Mesothelial cell of epicardium (in vitro differentiated cells): ENCODE results near the gene TSNAXIP1. TPM values are rescaled to one million over a fixed set of nuclear protein-coding genes. Genes with fewer than 3 reads are reported as not detected.

Experiments used
- DNase-seq, 2 experiments: peaks; one replicate each; pipeline ENCODE4 v3.0.0; 2021; ENCODE audit warnings: low spot score in 2 of 2; ENCODE audit not compliant: unreplicated experiment in 2 of 2
- H3K27ac Mint-ChIP-seq: 2 replicates; pipeline ENCODE4 v1.8.0; 2021; ENCODE audit warnings: mixed read lengths
- H3K27me3 Mint-ChIP-seq: 2 replicates; pipeline ENCODE4 v1.8.0; 2021; ENCODE audit warnings: low read depth, mixed read lengths
- H3K36me3 Mint-ChIP-seq: 2 replicates; pipeline ENCODE4 v1.8.0; 2021; ENCODE audit warnings: mixed read lengths
- H3K4me1 Mint-ChIP-seq: 2 replicates; pipeline ENCODE4 v1.8.0; 2021; ENCODE audit warnings: mixed read lengths
- H3K4me3 Mint-ChIP-seq: 2 replicates; pipeline ENCODE4 v1.8.0; 2021; ENCODE audit warnings: mild to moderate bottlenecking, moderate library complexity, mixed read lengths
- H3K9me3 Mint-ChIP-seq: 2 replicates; pipeline ENCODE4 v1.8.0; 2021; ENCODE audit warnings: mixed read lengths
- total RNA-seq: library from RNA; stranded (reverse); gene quantifications from 3 replicates; pipeline ENCODE4 v1.2.1, GENCODE V29; 2021
- TF ChIP-seq, protein P1 (sequence below): fragments of 200-600 bp; sonication (generic); IDR thresholded peaks from one replicate; pipeline ENCODE4 v1.5.0; 2021; ENCODE audit warnings: antibody characterized with exemption; ENCODE audit not compliant: unreplicated experiment

TSNAXIP1 gene
- total RNA-seq, 1 donor from 2014 or later = 4.8 TPM

DNA sequence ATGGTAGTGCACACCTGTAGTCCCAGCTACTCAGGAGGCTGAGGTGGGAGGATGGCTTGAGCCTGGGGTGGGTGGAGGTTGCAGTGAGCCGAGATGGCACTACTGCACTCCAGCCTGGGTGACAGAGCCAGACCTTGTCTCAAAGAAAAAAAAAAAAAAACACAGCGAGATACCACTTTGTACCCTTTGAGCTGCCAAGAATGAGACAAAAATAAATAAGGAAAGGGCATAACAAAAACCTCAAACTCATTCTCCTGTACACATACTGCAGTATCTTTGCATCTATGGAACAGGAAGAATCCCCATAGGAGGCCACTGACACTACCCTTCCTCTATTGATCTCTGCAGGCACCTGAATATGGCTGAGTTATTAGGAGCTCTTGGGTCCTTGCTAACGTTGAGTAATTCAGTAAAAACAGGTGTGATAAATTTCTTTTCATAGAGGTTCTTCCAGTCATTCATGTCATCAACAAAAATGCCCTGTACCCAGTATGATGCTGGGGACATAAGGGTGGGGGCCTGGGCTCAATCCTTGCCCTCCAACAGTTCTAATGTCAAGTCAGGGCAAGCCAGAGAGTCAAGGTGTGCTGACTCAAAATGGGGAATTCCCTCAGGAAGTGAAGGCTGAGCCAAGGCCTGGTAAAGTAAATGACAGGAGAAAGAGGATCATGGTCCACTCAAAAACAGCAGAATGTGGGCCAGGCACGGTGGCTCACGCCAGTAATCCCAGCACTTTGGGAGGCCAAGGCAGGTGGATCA is 27.3 kb upstream of the TSNAXIP1 start:
- Mint-ChIP-seq H3K4me3 (no peak overlapping the region), H3K27me3 (no peaks in the 10 kb centered on the region), H3K9me3 (no peaks in the 10 kb centered on the region), H3K36me3 (peaks cover 13% of the 10 kb centered on the region), H3K4me1 (no peaks in the 10 kb centered on the region), H3K27ac (no peak overlapping the region)
- DNase-seq = no peak
- TF ChIP-seq, protein P1, sequence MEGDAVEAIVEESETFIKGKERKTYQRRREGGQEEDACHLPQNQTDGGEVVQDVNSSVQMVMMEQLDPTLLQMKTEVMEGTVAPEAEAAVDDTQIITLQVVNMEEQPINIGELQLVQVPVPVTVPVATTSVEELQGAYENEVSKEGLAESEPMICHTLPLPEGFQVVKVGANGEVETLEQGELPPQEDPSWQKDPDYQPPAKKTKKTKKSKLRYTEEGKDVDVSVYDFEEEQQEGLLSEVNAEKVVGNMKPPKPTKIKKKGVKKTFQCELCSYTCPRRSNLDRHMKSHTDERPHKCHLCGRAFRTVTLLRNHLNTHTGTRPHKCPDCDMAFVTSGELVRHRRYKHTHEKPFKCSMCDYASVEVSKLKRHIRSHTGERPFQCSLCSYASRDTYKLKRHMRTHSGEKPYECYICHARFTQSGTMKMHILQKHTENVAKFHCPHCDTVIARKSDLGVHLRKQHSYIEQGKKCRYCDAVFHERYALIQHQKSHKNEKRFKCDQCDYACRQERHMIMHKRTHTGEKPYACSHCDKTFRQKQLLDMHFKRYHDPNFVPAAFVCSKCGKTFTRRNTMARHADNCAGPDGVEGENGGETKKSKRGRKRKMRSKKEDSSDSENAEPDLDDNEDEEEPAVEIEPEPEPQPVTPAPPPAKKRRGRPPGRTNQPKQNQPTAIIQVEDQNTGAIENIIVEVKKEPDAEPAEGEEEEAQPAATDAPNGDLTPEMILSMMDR = no peak

DNA sequence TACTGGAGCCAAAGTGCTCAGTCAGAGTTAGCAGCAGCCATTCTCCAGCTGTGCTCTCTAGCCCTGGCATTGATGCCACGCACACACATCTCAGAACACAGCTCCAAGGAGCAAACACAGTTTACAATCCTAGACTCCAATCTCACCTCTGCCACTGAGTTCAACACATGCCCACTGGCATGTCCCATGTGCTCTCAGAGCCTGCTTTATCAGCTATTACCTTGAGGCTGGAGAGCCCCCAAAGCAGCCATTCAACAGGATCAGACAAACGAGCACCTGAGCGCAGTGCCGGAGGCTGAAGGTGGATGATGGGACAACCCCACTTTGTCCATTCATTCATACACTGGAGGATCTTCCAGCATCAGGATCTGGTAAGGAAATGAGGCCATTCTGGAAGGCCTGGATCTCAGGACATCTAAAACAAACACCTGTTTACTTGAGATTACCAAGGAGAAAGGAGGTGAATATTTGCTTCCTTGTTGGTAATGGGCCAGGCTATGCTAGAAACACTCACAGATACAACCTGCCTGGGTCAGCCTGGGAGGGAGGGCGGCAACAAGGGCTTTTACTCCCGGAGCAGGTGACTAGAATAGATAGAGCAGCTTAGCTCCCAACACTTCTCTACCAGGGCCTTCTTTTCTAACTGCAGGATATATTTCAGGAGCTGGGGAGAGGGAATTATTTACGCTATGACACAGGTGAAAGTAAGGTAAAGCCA is 25.7 kb upstream of the TSNAXIP1 start:
- Mint-ChIP-seq H3K4me3 (no peak overlapping the region), H3K4me1 (no peaks in the 10 kb centered on the region), H3K27ac (no peak overlapping the region), H3K9me3 (no peaks in the 10 kb centered on the region), H3K27me3 (no peaks in the 10 kb centered on the region), H3K36me3 (peaks cover 6% of the 10 kb centered on the region)
- TF ChIP-seq, protein P1 = no peak
- no peak for DNase-seq

DNA sequence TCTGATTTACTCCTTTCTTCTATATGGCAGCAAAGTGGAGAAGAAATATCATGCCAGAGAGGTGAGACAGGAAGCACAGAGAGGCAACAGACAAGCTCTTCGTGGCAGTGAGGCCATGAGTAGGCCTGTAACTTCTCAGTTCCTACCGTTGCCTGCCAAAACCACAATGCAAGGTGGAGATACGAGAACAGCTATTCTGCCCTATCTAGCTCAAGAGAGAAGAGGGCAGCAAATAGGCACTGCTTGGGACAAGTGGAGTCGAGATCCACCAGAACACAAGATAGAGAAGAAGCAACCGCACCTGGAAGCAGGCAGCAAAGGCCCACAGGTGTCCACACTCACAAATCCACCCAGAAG is 25.1 kb upstream of the TSNAXIP1 start:
- DNase-seq = no peak
- no peak overlapping the region for H3K27ac Mint-ChIP-seq
- no peaks in the 10 kb centered on the region for H3K4me1 Mint-ChIP-seq
- peaks cover 6% of the 10 kb centered on the region for H3K36me3 Mint-ChIP-seq
- H3K4me3 Mint-ChIP-seq = no peak overlapping the region
- no peaks in the 10 kb centered on the region for H3K9me3 Mint-ChIP-seq
- H3K27me3 Mint-ChIP-seq = no peaks in the 10 kb centered on the region
- TF ChIP-seq, protein P1 = no peak

DNA sequence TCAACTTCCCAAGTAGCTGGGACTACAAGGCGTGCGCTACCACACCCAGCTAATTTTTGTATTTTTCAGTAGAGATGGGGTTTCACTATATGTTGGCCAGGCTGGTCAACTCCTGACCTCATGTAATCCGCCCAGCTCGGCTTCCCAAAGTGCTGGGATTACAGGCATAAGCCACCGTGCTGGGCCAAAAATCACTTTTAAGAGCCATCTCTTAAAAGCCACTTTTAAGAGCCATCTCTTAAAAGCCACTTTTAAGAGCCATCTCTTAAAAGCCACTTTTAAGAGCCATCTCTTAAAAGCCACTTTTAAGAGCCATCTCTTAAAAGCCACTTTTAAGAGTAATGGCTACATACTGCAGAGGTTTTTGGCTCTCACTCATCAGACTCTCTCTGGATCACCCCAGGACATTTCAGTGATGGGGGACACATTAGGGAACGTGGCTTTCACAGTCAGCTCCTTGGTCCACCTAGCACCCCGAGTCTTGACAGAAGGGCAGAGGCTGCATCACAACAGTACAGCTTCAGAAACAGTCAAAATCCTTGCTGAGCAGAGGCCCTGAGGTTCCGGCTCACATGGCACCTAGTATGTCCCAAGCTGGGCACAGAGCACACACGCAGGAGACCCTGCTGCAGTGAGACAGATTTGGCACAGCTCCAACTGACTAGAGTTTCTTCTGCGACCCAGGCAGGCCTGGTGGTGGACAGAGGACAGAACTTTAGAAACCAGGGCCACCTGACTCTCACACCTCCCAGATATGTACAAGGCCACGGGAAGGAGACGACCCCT is 23.9 kb upstream of the TSNAXIP1 start:
- no peaks in the 10 kb centered on the region for H3K9me3 Mint-ChIP-seq
- no peak overlapping the region for H3K27ac Mint-ChIP-seq
- DNase-seq = no peak
- TF ChIP-seq, protein P1 = no peak
- peaks cover 10% of the 10 kb centered on the region for H3K36me3 Mint-ChIP-seq
- no peaks in the 10 kb centered on the region for H3K4me1 Mint-ChIP-seq
- H3K27me3 Mint-ChIP-seq = no peaks in the 10 kb centered on the region
- H3K4me3 Mint-ChIP-seq = no peak overlapping the region

DNA sequence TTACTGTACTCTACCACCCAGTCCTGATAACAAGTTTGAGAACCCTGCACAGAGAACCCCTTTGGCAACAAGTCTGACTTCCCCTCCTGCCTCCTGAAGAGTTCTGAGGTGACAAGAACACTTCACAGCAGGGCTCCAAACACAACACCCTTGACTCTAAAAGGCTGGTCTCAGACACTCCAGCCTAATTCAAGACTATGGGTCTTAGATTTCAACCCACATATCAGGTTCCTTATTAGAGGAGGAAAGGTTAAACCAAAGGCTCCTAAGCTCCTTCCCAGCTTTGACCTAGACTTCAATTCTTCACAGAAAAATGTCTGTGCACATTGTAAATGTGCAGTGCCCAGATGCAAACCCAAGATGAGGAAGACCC is 23.4 kb upstream of the TSNAXIP1 start:
- H3K9me3 Mint-ChIP-seq = no peaks in the 10 kb centered on the region
- peaks cover 10% of the 10 kb centered on the region for H3K36me3 Mint-ChIP-seq
- no peak overlapping the region for H3K4me3 Mint-ChIP-seq
- no peak overlapping the region for H3K27ac Mint-ChIP-seq
- no peaks in the 10 kb centered on the region for H3K4me1 Mint-ChIP-seq
- TF ChIP-seq, protein P1 = no peak
- no peaks in the 10 kb centered on the region for H3K27me3 Mint-ChIP-seq
- DNase-seq = no peak
